Adrenal gland (tissue), 12 donors: ENCODE results near the gene SLC4A5. TPM values are rescaled to one million over a fixed set of nuclear protein-coding genes. Genes with fewer than 3 reads are reported as not detected.

ENCODE experiments used
- DNase-seq, 7 donors: peaks; one replicate each; pipeline ENCODE4 v3.0.0-alpha.2; 2019 to 2020
- H3K27ac ChIP-seq, 5 donors: fragments of 200-600 bp; sonication (generic) in 4 of 5; 1 replicate in 3 of 5; 2 replicates in 2 of 5; pipeline versions ENCODE4 v1.5.1 to v1.8.0; 2016 to 2020; ENCODE audit warnings: mild to moderate bottlenecking in 1 of 5
- H3K27me3 ChIP-seq: fragments of 200-600 bp; 2 replicates; pipeline ENCODE4 v1.8.0; 2021
- H3K36me3 ChIP-seq, 2 donors: fragments of 200-600 bp; replicated peaks in 1 of 2; 1 replicate in 1 of 2; 2 replicates in 1 of 2; pipeline versions ENCODE4 v1.5.1 to v1.8.0; 2018 to 2022
- H3K4me1 ChIP-seq, 2 donors: fragments of 200-600 bp; replicated peaks in 1 of 2; 1 replicate in 1 of 2; 2 replicates in 1 of 2; pipeline versions ENCODE4 v1.5.1 to v1.8.0; 2018 to 2021
- H3K4me3 ChIP-seq, 4 donors: fragments of 200-600 bp; sonication (generic) in 3 of 4; one replicate each; pipeline ENCODE4 v1.5.1; 2016 to 2018
- H3K9me3 ChIP-seq, 3 donors: fragments of 200-600 bp; sonication (generic) in 1 of 3; replicated peaks in 1 of 3; 1 replicate in 2 of 3; 2 replicates in 1 of 3; pipeline versions ENCODE4 v1.5.1 to v1.8.0; 2016 to 2021
- POLR2A ChIP-seq, 2 donors: fragments of 450-650 bp; IDR thresholded peaks; one replicate each; pipeline ENCODE4 v1.6.1; 2017; ENCODE audit warnings: antibody characterized with exemption in 2 of 2, mild to moderate bottlenecking in 2 of 2, moderate library complexity in 1 of 2
- WGBS, 4 donors: extraction: QIAGEN DNeasy Blood & Tissue Kit in 2 of 4; methylation state at CpG; one replicate each; pipeline versions ENCODE4 v1.1.5 to v1.1.7; 2013 to 2017; 5-methylcytosine and 5-hydroxymethylcytosine counted together
- intact Hi-C, 2 donors: fragments of 100-400 bp; cut with DNase I; formaldehyde crosslinking; loops; one replicate each; pipeline versions ENCODE4 v1.14.1 to v1.15.0; 2022 to 2023
- polyA plus RNA-seq, 3 donors: library from polyadenylated mRNA; stranded (reverse); fragments of 200-250 nt in 2 of 3; fragments of 350-450 nt in 1 of 3; fragmentation: Illumina TruSeq in 1 of 3; extraction: RNeasy Lipid Tissue Mini Kit (QIAGEN cat#74804) in 1 of 3; gene quantifications; one replicate each; pipeline ENCODE4 v1.2.3, GENCODE V29; 2013 to 2014
- total RNA-seq, 9 donors: library from RNA; depleted of rRNA in 4 of 9; stranded (reverse); fragments of >200 nt in 4 of 9; fragments of 120-200 nt in 1 of 9; fragmentation: NEBNext Ultra II Directional in 1 of 9; extraction: Animal tissue kit (Norgen Biotek cat#: 25700) in 1 of 9; gene quantifications; one replicate each; pipeline versions ENCODE4 v1.1.0 to v1.2.4, GENCODE V29; 2013 to 2023
- TF ChIP-seq, protein P1 (sequence below), 6 experiments: fragments of 450-650 bp in 4 of 6; fragments of 200-600 bp in 2 of 6; sonication (generic) in 1 of 6; IDR thresholded peaks; 1 replicate in 5 of 6; 2 replicates in 1 of 6; pipeline versions ENCODE4 v1.5.1 to v1.8.0; 2016 to 2021; ENCODE audit warnings: antibody characterized with exemption in 6 of 6, mild to moderate bottlenecking in 2 of 6, moderate library complexity in 1 of 6
- donor health status: healthy with polysubstance abuse.
- donor health status: Bipolar disorder and iron deficiency.
- donor health status: DM: yes; HTN: yes; CAD: no.
- donor health status: DM: no; HTN: no; CAD: no.
- donor health status: DM: no; HTN: no; CAD: no.
- donor health status: DM: yes; HTN: yes; CAD: no.

Gene SLC4A5
- total and polyA plus RNA-seq, 12 donors, result 0.14 to 2.7 (median 0.74) TPM; not detected in 1

- no peak for DNase-seq
- 47 to 67% (median 58%) methylated on average over 4 of the region's 4 CpGs for WGBS, 4 donors
- Histone ChIP-seq H3K36me3 (no peaks in the 10 kb centered on the region), H3K9me3 (no peaks in the 10 kb centered on the region), H3K4me3 (no peak overlapping the region), H3K27ac (no peak overlapping the region), H3K4me1 (no peaks in the 10 kb centered on the region), H3K27me3 (no peaks in the 10 kb centered on the region)
- no peak for TF ChIP-seq POLR2A (IDR thresholded peaks at IDR 0.05)
- TF ChIP-seq, protein P1, sequence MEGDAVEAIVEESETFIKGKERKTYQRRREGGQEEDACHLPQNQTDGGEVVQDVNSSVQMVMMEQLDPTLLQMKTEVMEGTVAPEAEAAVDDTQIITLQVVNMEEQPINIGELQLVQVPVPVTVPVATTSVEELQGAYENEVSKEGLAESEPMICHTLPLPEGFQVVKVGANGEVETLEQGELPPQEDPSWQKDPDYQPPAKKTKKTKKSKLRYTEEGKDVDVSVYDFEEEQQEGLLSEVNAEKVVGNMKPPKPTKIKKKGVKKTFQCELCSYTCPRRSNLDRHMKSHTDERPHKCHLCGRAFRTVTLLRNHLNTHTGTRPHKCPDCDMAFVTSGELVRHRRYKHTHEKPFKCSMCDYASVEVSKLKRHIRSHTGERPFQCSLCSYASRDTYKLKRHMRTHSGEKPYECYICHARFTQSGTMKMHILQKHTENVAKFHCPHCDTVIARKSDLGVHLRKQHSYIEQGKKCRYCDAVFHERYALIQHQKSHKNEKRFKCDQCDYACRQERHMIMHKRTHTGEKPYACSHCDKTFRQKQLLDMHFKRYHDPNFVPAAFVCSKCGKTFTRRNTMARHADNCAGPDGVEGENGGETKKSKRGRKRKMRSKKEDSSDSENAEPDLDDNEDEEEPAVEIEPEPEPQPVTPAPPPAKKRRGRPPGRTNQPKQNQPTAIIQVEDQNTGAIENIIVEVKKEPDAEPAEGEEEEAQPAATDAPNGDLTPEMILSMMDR (IDR thresholded peaks at IDR 0.05), result no peak
- intact Hi-C loops, result loop anchor here in 1 of 2 donors (10.0 kb wide), 2 partner anchors 141 to 331 kb away; no protein-coding TSS in a partner anchor
Observed at GRCh38 chr2:74253971-74254310, 89.3 kb downstream of the SLC4A5 start.

DNA sequence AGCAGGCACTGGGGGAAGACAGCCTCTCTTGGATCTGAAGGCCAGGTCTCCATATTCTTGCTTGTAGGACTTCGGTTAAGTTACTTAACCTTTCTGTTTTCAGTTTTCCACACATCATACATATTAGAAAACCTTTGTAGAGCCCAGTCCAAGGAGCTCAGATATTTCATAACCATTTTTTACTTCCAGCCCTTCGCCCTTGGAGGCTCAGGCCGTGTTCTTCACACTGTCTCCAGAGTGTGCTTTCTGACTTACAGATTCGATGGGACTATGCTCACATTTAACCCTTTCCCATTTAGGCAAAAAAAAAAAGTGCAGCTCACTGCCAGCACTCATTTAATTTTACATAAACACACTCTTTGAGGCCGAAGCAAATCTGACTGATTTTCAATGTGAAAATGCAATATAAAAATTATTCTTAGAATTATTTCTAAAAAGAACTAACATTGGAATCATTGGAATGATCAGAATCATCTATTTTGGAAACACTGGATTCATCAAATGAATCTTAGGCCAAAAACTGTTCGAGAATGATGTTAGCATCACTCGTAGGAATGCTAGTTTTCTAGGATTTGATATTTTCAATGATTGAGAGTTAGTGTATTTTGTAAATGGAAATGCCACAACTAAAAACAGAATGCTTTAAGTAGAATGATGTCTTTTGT is 89.8 kb downstream of the SLC4A5 start:
- Histone ChIP-seq H3K36me3 (no peaks in the 10 kb centered on the region), H3K4me1 (no peaks in the 10 kb centered on the region), H3K27ac (no peak overlapping the region), H3K27me3 (no peaks in the 10 kb centered on the region), H3K9me3 (no peaks in the 10 kb centered on the region), H3K4me3 (no peak overlapping the region)
- DNase-seq, result no peak
- TF ChIP-seq POLR2A (IDR thresholded peaks at IDR 0.05), result no peak
- TF ChIP-seq, protein P1 (IDR thresholded peaks at IDR 0.05), result no peak
- intact Hi-C loops, result loop anchor here in 1 of 2 donors (10.0 kb wide), 2 partner anchors 141 to 331 kb away; no protein-coding TSS in a partner anchor
- WGBS, 4 donors, result 60 to 71% (median 68%) methylated on average over 7 of the region's 7 CpGs

DNA sequence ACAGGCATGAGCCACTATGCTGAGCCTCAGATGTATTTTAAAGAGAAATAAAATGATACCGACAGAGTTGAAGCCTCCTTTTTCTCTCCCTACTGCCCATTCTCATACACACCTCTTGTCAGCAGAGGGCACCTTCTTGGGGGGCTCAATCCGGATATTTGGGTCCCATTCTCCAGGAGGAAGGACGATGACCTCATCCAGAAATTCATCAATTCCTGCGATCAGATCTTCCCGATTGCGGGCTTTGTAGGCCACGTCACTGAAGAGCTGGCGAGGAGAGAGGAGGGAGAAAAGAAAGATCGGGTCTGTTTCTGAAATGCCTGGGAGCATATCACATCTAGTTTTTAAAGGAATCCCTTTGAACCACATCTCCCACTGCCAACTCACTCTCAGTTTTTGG is 90.4 kb downstream of the SLC4A5 start:
- no peak for DNase-seq
- Histone ChIP-seq H3K4me1 (no peaks in the 10 kb centered on the region), H3K9me3 (no peaks in the 10 kb centered on the region), H3K27me3 (no peaks in the 10 kb centered on the region), H3K4me3 (no peak overlapping the region), H3K36me3 (no peaks in the 10 kb centered on the region), H3K27ac (no peak overlapping the region)
- intact Hi-C loops, result loop anchor here in 1 of 2 donors (10.0 kb wide), 2 partner anchors 142 to 332 kb away; no protein-coding TSS in a partner anchor
- 82 to 89% (median 85%) methylated on average over 9 of the region's 9 CpGs for WGBS, 4 donors
- TF ChIP-seq POLR2A (IDR thresholded peaks at IDR 0.05), result no peak
- TF ChIP-seq, protein P1 (IDR thresholded peaks at IDR 0.05), result no peak

DNA sequence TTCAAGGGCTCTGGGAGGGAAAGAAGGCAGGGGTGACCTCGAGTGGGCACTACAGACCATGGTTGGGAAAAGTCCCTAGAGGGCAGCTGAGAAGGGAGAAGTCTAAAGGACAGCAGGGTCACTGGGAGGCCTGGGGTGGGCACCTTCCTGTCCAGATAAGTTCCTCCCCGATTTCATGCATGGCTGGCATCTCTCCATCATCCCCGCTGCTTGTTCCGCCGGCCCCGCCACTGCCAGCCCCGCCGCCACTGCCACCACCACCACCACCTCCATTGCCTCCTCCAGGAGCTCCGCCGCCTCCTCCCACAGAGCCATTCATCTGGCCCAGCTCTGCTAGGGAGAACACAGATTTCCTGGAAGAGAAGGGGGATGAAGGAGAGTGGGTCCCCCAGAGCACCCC is 91.2 kb downstream of the SLC4A5 start:
- Histone ChIP-seq H3K27me3 (no peaks in the 10 kb centered on the region), H3K27ac (no peak overlapping the region), H3K4me1 (no peaks in the 10 kb centered on the region), H3K36me3 (no peaks in the 10 kb centered on the region), H3K4me3 (no peak overlapping the region), H3K9me3 (no peaks in the 10 kb centered on the region)
- TF ChIP-seq, protein P1 (IDR thresholded peaks at IDR 0.05), result no peak
- no peak for TF ChIP-seq POLR2A (IDR thresholded peaks at IDR 0.05)
- 85 to 91% (median 87%) methylated on average over 10 of the region's 10 CpGs for WGBS, 4 donors
- DNase-seq, result no peak
- intact Hi-C loops, result loop anchor here in 1 of 2 donors (10.0 kb wide), 2 partner anchors 143 to 333 kb away; no protein-coding TSS in a partner anchor
